ENCODE measurements around the gene S100A5. TPM values are rescaled to one million over a fixed set of nuclear protein-coding genes. Genes with fewer than 3 reads are reported as not detected.
"Not testable (repeated sequence)": the region's sequence is repeated elsewhere in the genome, so short reads cannot be mapped to it uniquely, and the experiment has no call there.

The S100A5 gene
- total RNA-seq, result 1 to 10 TPM; 3.3 to 4.0 TPM

GRCh38 chr1:153540394-153541361 lies at the start of gene S100A5:
S100A5 (minus strand) TSS chr1:153540934; CDS start chr1:153540191, 743 bp downstream.
- intact Hi-C loops (cut with micrococcal nuclease), result loop anchor here (10.0 kb wide), 2 partner anchors 424 to 1506 kb away; partner anchors contain the start of genes CREB3L4, S100A11 and SLC39A1
- Mint-ChIP-seq H3K27ac (peak within 1 kb of the TSS; percentile 89), H3K4me3 (peak within 1 kb of the TSS; percentile 56), H3K9me3 (no peaks in the 10 kb centered on the region), H3K36me3 (peaks cover 33% of the 10 kb centered on the region), H3K27me3 (no peaks in the 10 kb centered on the region), H3K4me1 (ENCODE audit: low read depth) (peaks cover 83% of the 10 kb centered on the region)
- DNase-seq, result peak; percentile 73
- ChIA-PET POLR2A (interaction anchor here (1.0 to 1.6 kb wide), 3 partner anchors 21 to 93 kb away, joined by 3 read pairs; partner anchors contain the start of genes CHTOP and S100A2), CTCF (interaction anchor here (0.9 to 2.8 kb wide), 5 partner anchors 9 to 32 kb away, joined by 3 to 17 read pairs (median 4); no protein-coding TSS in a partner anchor)

GRCh38 chr1:153588482-153588881 lies 47.7 kb upstream of the S100A5 start:
- H3K4me3 Mint-ChIP-seq, result no peak overlapping the region
- H3K4me1 Mint-ChIP-seq (ENCODE audit: low read depth), result no peaks in the 10 kb centered on the region
- H3K27ac Mint-ChIP-seq, result no peak overlapping the region
- no peak for DNase-seq
- H3K9me3 Mint-ChIP-seq, result no peaks in the 10 kb centered on the region
- peaks cover 5% of the 10 kb centered on the region for H3K27me3 Mint-ChIP-seq
- POLR2A ChIA-PET, result interaction anchor here (0.6 kb wide), 1 partner anchor 35 kb away, joined by 4 read pairs; no protein-coding TSS in a partner anchor
- intact Hi-C loops (cut with micrococcal nuclease), result no loop called here
- CTCF ChIA-PET, result no interaction called here
- H3K36me3 Mint-ChIP-seq, result no peaks in the 10 kb centered on the region

- H3K36me3 Mint-ChIP-seq; H3K9me3 Mint-ChIP-seq; H3K27ac Mint-ChIP-seq; intact Hi-C loops (cut with micrococcal nuclease); POLR2A ChIA-PET; H3K27me3 Mint-ChIP-seq; CTCF ChIA-PET; H3K4me1 Mint-ChIP-seq (ENCODE audit: low read depth); H3K4me3 Mint-ChIP-seq; DNase-seq: not testable (repeated sequence)
These were observed 47.3 kb upstream of the S100A5 start for GRCh38 chr1:153588033-153588432.

- ChIA-PET CTCF (no interaction called here), POLR2A (no interaction called here)
- H3K27me3 Mint-ChIP-seq, result peaks cover 5% of the 10 kb centered on the region
- no peak overlapping the region for H3K4me3 Mint-ChIP-seq
- no peaks in the 10 kb centered on the region for H3K36me3 Mint-ChIP-seq
- DNase-seq, result no peak
- H3K9me3 Mint-ChIP-seq, result no peaks in the 10 kb centered on the region
- intact Hi-C loops (cut with micrococcal nuclease), result no loop called here
- no peak overlapping the region for H3K27ac Mint-ChIP-seq
- H3K4me1 Mint-ChIP-seq (ENCODE audit: low read depth), result no peaks in the 10 kb centered on the region
These were observed 46.6 kb upstream of the S100A5 start for GRCh38 chr1:153587314-153587713.

- no peak overlapping the region for H3K4me3 Mint-ChIP-seq
- H3K4me1 Mint-ChIP-seq (ENCODE audit: low read depth), result no peaks in the 10 kb centered on the region
- intact Hi-C loops (cut with micrococcal nuclease), result no loop called here
- no peak for DNase-seq
- no peak overlapping the region for H3K27ac Mint-ChIP-seq
- ChIA-PET POLR2A (no interaction called here), CTCF (no interaction called here)
- peaks cover 5% of the 10 kb centered on the region for H3K27me3 Mint-ChIP-seq
- H3K36me3 Mint-ChIP-seq, result no peaks in the 10 kb centered on the region
- no peaks in the 10 kb centered on the region for H3K9me3 Mint-ChIP-seq
These were observed 45.6 kb upstream of the S100A5 start for GRCh38 chr1:153586347-153586746.

- intact Hi-C loops (cut with micrococcal nuclease), result no loop called here
- Mint-ChIP-seq H3K9me3 (no peaks in the 10 kb centered on the region), H3K4me3 (no peak overlapping the region), H3K27ac (no peak overlapping the region), H3K27me3 (peaks cover 5% of the 10 kb centered on the region), H3K4me1 (ENCODE audit: low read depth) (no peaks in the 10 kb centered on the region), H3K36me3 (no peaks in the 10 kb centered on the region)
- ChIA-PET POLR2A (no interaction called here), CTCF (interaction anchor here (0.7 to 1.0 kb wide), 2 partner anchors 51 to 119 kb away, joined by 3 read pairs; no protein-coding TSS in a partner anchor)
- DNase-seq, result no peak
These were observed 44.3 kb upstream of the S100A5 start for GRCh38 chr1:153585006-153585405.

- ChIA-PET POLR2A (no interaction called here), CTCF (no interaction called here)
- Mint-ChIP-seq H3K4me1 (ENCODE audit: low read depth) (no peaks in the 10 kb centered on the region), H3K4me3 (no peak overlapping the region), H3K9me3 (no peaks in the 10 kb centered on the region), H3K36me3 (no peaks in the 10 kb centered on the region), H3K27ac (no peak overlapping the region), H3K27me3 (peaks cover 10% of the 10 kb centered on the region)
- DNase-seq, result no peak
- intact Hi-C loops (cut with micrococcal nuclease), result no loop called here
These were observed 43.2 kb upstream of the S100A5 start for GRCh38 chr1:153583976-153584375.

- H3K27ac Mint-ChIP-seq; POLR2A ChIA-PET; CTCF ChIA-PET; H3K9me3 Mint-ChIP-seq; H3K36me3 Mint-ChIP-seq; DNase-seq; H3K4me1 Mint-ChIP-seq (ENCODE audit: low read depth); intact Hi-C loops (cut with micrococcal nuclease); H3K4me3 Mint-ChIP-seq: not testable (repeated sequence)
- H3K27me3 Mint-ChIP-seq, result peaks cover 14% of the 10 kb centered on the region
These were observed 42.8 kb upstream of the S100A5 start for GRCh38 chr1:153583514-153583913.

- H3K36me3 Mint-ChIP-seq; H3K27ac Mint-ChIP-seq; H3K4me1 Mint-ChIP-seq (ENCODE audit: low read depth); POLR2A ChIA-PET; H3K4me3 Mint-ChIP-seq; DNase-seq; CTCF ChIA-PET; H3K9me3 Mint-ChIP-seq; intact Hi-C loops (cut with micrococcal nuclease): not testable (repeated sequence)
- H3K27me3 Mint-ChIP-seq, result peaks cover 21% of the 10 kb centered on the region
These were observed 42.1 kb upstream of the S100A5 start for GRCh38 chr1:153582836-153583235.

GRCh38 chr1:153578936-153579335 lies 38.2 kb upstream of the S100A5 start:
- H3K4me1 Mint-ChIP-seq (ENCODE audit: low read depth), result peaks cover 2% of the 10 kb centered on the region
- intact Hi-C loops (cut with micrococcal nuclease), result no loop called here
- no peaks in the 10 kb centered on the region for H3K9me3 Mint-ChIP-seq
- DNase-seq, result no peak
- no peak overlapping the region for H3K27ac Mint-ChIP-seq
- no peaks in the 10 kb centered on the region for H3K36me3 Mint-ChIP-seq
- CTCF ChIA-PET, result interaction anchor here (0.8 to 1.8 kb wide), 2 partner anchors 47 to 84 kb away, joined by 3 to 7 read pairs; no protein-coding TSS in a partner anchor
- no peak overlapping the region for H3K4me3 Mint-ChIP-seq
- peaks cover 26% of the 10 kb centered on the region for H3K27me3 Mint-ChIP-seq
- POLR2A ChIA-PET, result interaction anchor here (0.7 kb wide), 1 partner anchor 1719 kb away, joined by 3 read pairs; no protein-coding TSS in a partner anchor

- no peak for DNase-seq
- Mint-ChIP-seq H3K4me3 (no peak overlapping the region), H3K9me3 (no peaks in the 10 kb centered on the region), H3K27me3 (peaks cover 26% of the 10 kb centered on the region), H3K36me3 (no peaks in the 10 kb centered on the region), H3K4me1 (ENCODE audit: low read depth) (peaks cover 6% of the 10 kb centered on the region), H3K27ac (no peak overlapping the region)
- POLR2A ChIA-PET, result interaction anchor here (0.7 kb wide), 1 partner anchor 1719 kb away, joined by 3 read pairs; no protein-coding TSS in a partner anchor
- intact Hi-C loops (cut with micrococcal nuclease), result no loop called here
- CTCF ChIA-PET, result interaction anchor here (0.8 to 1.8 kb wide), 3 partner anchors 46 to 83 kb away, joined by 3 to 7 read pairs (median 6); no protein-coding TSS in a partner anchor
These were observed 37.8 kb upstream of the S100A5 start for GRCh38 chr1:153578490-153578889.

GRCh38 chr1:153577624-153578051 lies 36.9 kb upstream of the S100A5 start:
- no peak for DNase-seq
- CTCF ChIA-PET, result interaction anchor here (0.6 to 1.8 kb wide), 6 partner anchors 9 to 164 kb away, joined by 3 to 7 read pairs (median 4); no protein-coding TSS in a partner anchor
- H3K4me1 Mint-ChIP-seq (ENCODE audit: low read depth), result peaks cover 15% of the 10 kb centered on the region
- intact Hi-C loops (cut with micrococcal nuclease), result no loop called here
- H3K27me3 Mint-ChIP-seq, result peaks cover 26% of the 10 kb centered on the region
- POLR2A ChIA-PET, result interaction anchor here (0.7 to 1.4 kb wide), 3 partner anchors 26 to 56 kb away, joined by 3 read pairs; partner anchors contain the start of genes CHTOP and S100A6
- H3K36me3 Mint-ChIP-seq, result no peaks in the 10 kb centered on the region
- no peak overlapping the region for H3K27ac Mint-ChIP-seq
- H3K9me3 Mint-ChIP-seq, result no peaks in the 10 kb centered on the region
- no peak overlapping the region for H3K4me3 Mint-ChIP-seq
